Sigmoid colon (tissue), 4 donors: ENCODE data around the gene MPV17L.
"Not testable (repeated sequence)": the region's sequence is repeated elsewhere in the genome, so short reads cannot be mapped to it uniquely, and the experiment has no call there.

ENCODE experiments used
- EP300 ChIP-seq, 4 donors: sonication (generic); formaldehyde crosslinking; IDR thresholded peaks; one replicate each; pipeline ENCODE4 v1.6.1; 2017; ENCODE audit warnings: antibody characterized with exemption in 4 of 4
- POLR2A ChIP-seq, 2 donors: fragments of 450-650 bp; IDR thresholded peaks; one replicate each; pipeline ENCODE4 v1.6.1; 2016; ENCODE audit warnings: antibody characterized with exemption in 2 of 2, mild to moderate bottlenecking in 2 of 2, moderate library complexity in 2 of 2
- POLR2AphosphoS5 ChIP-seq, 4 donors: sonication (generic); formaldehyde crosslinking; IDR thresholded peaks; one replicate each; pipeline ENCODE4 v1.6.1; 2017; ENCODE audit warnings: antibody characterized with exemption in 4 of 4
- TF ChIP-seq, protein P1 (sequence below), 4 experiments: fragments of 450-650 bp in 3 of 4; fragments of 200-600 bp in 1 of 4; IDR thresholded peaks; one replicate each; pipeline ENCODE4 v1.5.1; 2016 to 2019; ENCODE audit warnings: antibody characterized with exemption in 4 of 4, mild to moderate bottlenecking in 3 of 4, moderate library complexity in 2 of 4

DNA sequence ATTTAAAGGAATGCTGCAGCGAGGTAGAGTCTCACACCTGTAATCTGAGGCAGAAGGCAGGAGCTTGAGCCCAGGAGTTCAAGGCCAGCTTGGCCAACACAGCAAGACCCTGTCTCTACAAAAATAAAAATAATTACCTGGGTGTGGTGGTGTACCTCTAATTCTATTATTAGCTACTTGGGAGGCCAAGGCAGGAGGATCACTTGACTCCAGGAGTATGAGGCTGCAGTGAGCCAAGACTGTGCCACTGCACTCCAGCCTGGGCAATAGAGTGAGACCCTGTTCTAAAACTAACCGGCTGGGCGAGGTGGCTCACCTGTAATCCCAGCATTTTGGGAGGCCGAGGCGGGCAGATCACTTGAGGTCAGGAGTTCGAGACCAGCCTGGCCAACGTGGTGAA lies 57.7 kb downstream of the MPV17L start:
- TF ChIP-seq, protein P1, sequence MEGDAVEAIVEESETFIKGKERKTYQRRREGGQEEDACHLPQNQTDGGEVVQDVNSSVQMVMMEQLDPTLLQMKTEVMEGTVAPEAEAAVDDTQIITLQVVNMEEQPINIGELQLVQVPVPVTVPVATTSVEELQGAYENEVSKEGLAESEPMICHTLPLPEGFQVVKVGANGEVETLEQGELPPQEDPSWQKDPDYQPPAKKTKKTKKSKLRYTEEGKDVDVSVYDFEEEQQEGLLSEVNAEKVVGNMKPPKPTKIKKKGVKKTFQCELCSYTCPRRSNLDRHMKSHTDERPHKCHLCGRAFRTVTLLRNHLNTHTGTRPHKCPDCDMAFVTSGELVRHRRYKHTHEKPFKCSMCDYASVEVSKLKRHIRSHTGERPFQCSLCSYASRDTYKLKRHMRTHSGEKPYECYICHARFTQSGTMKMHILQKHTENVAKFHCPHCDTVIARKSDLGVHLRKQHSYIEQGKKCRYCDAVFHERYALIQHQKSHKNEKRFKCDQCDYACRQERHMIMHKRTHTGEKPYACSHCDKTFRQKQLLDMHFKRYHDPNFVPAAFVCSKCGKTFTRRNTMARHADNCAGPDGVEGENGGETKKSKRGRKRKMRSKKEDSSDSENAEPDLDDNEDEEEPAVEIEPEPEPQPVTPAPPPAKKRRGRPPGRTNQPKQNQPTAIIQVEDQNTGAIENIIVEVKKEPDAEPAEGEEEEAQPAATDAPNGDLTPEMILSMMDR (IDR thresholded peaks at IDR 0.05): not testable (repeated sequence)
- TF ChIP-seq EP300, POLR2A, POLR2AphosphoS5 (IDR thresholded peaks at IDR 0.05): not testable (repeated sequence)
